Upper lobe of right lung (tissue), 1 donor: ENCODE results near the gene ALK. TPM values are rescaled to one million over a fixed set of nuclear protein-coding genes. Genes with fewer than 3 reads are reported as not detected.

Experiments
- ATAC-seq: fragments of 200-7000 bp; cut with Tn5 transposase; one replicate; pipeline ENCODE4 v1.9.1; 2020; ENCODE audit warnings: mild to moderate bottlenecking, moderate library complexity
- DNase-seq: peaks from one replicate; pipeline ENCODE4 v3.0.0-alpha.2; 2020
- H3K27ac ChIP-seq: fragments of 200-600 bp; one replicate; pipeline ENCODE4 v1.8.0; 2022
- H3K27me3 ChIP-seq: fragments of 200-600 bp; one replicate; pipeline ENCODE4 v1.8.0; 2022; ENCODE audit warnings: mild to moderate bottlenecking
- H3K36me3 ChIP-seq: fragments of 200-600 bp; one replicate; pipeline ENCODE4 v1.8.0; 2022
- H3K4me1 ChIP-seq: fragments of 200-600 bp; one replicate; pipeline ENCODE4 v1.8.0; 2022
- H3K4me3 ChIP-seq: fragments of 200-600 bp; one replicate; pipeline ENCODE4 v1.8.0; 2022; ENCODE audit warnings: mild to moderate bottlenecking
- H3K9me3 ChIP-seq: fragments of 200-600 bp; one replicate; pipeline ENCODE4 v1.8.0; 2022
- CTCF ChIP-seq: fragments of 200-600 bp; IDR thresholded peaks from one replicate; pipeline ENCODE4 v1.8.0; 2022; ENCODE audit warnings: antibody characterized with exemption
- intact Hi-C: fragments of 100-400 bp; cut with DNase I; formaldehyde crosslinking; loops from one replicate; pipeline ENCODE4 v1.11.0; 2022
- total RNA-seq: library from RNA; stranded (reverse); fragmentation: NEBNext Ultra II Directional; extraction: Animal tissue kit (Norgen Biotek cat#: 25700); gene quantifications from one replicate; pipeline ENCODE4 v1.2.1, GENCODE V29; 2021
- donor health status: DM: no; HTN: yes; CAD: no; lungs with severe emphysema.

ALK gene
- total RNA-seq, 1 donor from 2014 or later = not detected

DNA sequence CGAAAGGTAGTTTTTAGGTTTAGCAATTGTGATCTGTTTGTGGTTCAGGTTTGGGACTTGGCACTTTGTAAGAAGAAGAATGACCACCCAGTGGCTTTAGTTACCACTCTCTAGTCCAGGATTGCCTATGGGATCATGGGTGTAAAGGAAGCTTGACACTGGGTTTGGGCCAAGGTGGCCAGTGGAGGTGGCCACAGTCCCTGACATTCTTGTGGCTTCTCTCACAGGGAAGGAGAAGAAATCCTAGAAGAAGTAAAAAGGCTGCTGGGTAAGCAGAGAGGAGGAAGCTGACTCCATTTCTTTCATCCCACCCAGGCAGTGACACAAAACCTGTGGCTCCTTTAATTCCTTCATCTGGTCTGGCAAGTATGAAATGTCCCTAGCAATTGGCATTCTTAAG, 411.5 kb downstream of the ALK start:
- no peaks in the 10 kb centered on the region for H3K4me1 ChIP-seq
- no peaks in the 10 kb centered on the region for H3K36me3 ChIP-seq
- no peak overlapping the region for H3K4me3 ChIP-seq
- no peak overlapping the region for H3K27ac ChIP-seq
- no peak for DNase-seq
- intact Hi-C loops = no loop called here
- no peaks in the 10 kb centered on the region for H3K27me3 ChIP-seq
- ATAC-seq = no peak
- TF ChIP-seq CTCF = no peak
- H3K9me3 ChIP-seq = no peaks in the 10 kb centered on the region

- H3K4me1 ChIP-seq = no peaks in the 10 kb centered on the region
- no peak overlapping the region for H3K27ac ChIP-seq
- H3K27me3 ChIP-seq = no peaks in the 10 kb centered on the region
- H3K9me3 ChIP-seq = no peaks in the 10 kb centered on the region
- intact Hi-C loops = no loop called here
- no peak overlapping the region for H3K4me3 ChIP-seq
- no peaks in the 10 kb centered on the region for H3K36me3 ChIP-seq
- ATAC-seq (no peak), DNase-seq (no peak)
- TF ChIP-seq CTCF = no peak
Measured at GRCh38 chr2:29509397-29509796, 412.0 kb downstream of the ALK start.

DNA sequence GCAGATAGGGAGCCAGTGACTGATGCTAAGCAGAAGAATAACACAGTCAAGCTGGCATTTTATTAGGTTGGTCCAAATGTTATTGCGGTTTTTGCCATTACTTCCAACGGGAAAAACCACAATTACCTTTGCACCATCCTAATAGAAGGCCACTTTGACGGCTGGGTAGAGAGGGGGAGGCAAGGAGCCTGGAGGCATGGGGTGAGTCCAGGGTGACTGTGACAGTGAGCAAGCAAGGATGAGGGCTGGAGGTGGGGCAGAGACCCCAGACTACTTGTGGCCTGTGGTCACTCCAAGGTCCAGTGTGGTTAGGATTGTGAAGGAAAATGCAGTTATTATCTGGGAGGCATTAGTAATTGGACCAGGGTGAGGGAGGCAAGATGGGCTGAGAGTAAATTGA, 416.6 kb downstream of the ALK start:
- TF ChIP-seq CTCF = no peak
- no peak for ATAC-seq
- H3K4me1 ChIP-seq = no peaks in the 10 kb centered on the region
- no peaks in the 10 kb centered on the region for H3K9me3 ChIP-seq
- H3K4me3 ChIP-seq = no peak overlapping the region
- no peaks in the 10 kb centered on the region for H3K27me3 ChIP-seq
- no peaks in the 10 kb centered on the region for H3K36me3 ChIP-seq
- H3K27ac ChIP-seq = no peak overlapping the region
- no peak for DNase-seq
- intact Hi-C loops = no loop called here

DNA sequence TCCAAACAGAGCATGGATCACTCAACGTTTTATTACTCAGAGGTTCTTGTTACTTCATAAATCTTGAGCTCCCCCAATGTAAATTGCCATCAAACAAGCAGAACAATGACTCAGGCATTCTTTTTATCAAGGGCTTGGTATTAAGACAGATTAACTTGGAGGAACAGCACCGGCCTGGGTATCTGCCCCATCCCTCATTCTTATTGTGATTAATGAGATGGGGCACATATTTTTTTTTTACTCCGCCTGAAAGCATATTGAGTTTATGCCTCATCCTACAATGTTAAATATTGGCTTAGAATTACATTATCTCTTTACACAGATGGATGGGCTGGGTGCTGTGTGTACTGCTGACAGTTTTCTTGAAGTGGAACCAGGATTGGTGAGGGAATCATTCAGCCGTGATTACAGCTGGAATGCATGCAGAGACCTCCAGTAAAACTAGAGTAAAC, 418.9 kb downstream of the ALK start:
- Histone ChIP-seq H3K27me3 (no peaks in the 10 kb centered on the region), H3K4me3 (no peak overlapping the region), H3K9me3 (no peaks in the 10 kb centered on the region), H3K36me3 (no peaks in the 10 kb centered on the region), H3K4me1 (no peaks in the 10 kb centered on the region), H3K27ac (no peak overlapping the region)
- intact Hi-C loops = no loop called here
- no peak for ATAC-seq
- no peak for TF ChIP-seq CTCF
- no peak for DNase-seq

GRCh38 chr2:29497375-29497774, 424.0 kb downstream of the ALK start:
- TF ChIP-seq CTCF = no peak
- H3K36me3 ChIP-seq = no peaks in the 10 kb centered on the region
- intact Hi-C loops = no loop called here
- no peak overlapping the region for H3K4me3 ChIP-seq
- no peaks in the 10 kb centered on the region for H3K9me3 ChIP-seq
- DNase-seq = no peak
- no peak for ATAC-seq
- H3K27ac ChIP-seq = no peak overlapping the region
- no peaks in the 10 kb centered on the region for H3K4me1 ChIP-seq
- H3K27me3 ChIP-seq = no peaks in the 10 kb centered on the region

- Histone ChIP-seq H3K9me3 (no peaks in the 10 kb centered on the region), H3K4me1 (no peaks in the 10 kb centered on the region), H3K27me3 (no peaks in the 10 kb centered on the region), H3K36me3 (no peaks in the 10 kb centered on the region), H3K27ac (no peak overlapping the region), H3K4me3 (no peak overlapping the region)
- intact Hi-C loops = no loop called here
- no peak for TF ChIP-seq CTCF
- no peak for ATAC-seq
- no peak for DNase-seq
Measured at GRCh38 chr2:29496198-29496597, 425.2 kb downstream of the ALK start.
